ENCODE data around the gene CHRD.

Gene CHRD

DNA sequence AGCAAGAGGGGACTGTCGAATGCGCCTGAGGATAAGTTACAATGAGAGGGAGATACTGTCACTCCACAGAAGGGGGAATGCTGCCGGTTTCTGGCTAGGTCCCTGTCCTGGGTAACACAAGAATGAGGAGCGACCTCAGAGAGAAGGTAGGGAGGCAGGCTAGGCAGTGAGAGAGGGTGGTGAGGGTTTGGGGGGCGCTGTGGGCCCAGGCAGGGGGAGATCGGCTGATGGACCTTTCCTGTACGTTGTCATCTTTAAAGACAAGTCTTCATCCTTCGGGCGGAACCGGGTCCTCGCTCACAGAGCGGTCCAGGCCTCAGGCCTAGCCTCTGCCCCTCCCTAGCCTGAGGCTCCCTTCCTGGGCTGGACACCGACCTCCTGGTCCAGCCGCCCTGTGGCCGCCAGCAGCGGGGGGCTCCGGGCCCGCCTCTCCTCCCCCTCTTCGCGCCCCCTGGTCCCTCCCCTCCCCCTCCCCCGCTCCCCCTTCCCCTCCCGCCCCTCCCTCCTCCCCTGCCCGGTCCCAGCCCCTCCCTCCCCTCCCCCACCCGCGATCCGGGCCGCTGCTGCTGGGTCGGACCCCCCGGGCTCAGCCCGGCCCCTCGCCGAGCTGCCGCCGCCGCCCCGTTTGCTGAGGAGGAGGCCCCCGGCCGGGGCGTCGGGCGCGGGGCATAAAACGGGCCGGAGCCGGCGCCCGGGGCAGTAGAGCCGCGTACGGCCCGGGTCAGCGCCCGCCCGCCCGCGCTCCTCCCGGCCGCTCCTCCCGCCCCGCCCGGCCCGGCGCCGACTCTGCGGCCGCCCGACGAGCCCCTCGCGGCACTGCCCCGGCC is at the start of gene CHRD:
TSS of gene CHRD (plus strand) at position 697 of the 827 bp plus-strand sequence. CDS start 265 bp downstream, outside the sequence.
- Histone ChIP-seq H3K36me3 (ENCODE audit: control insufficient read depth, insufficient read depth, low read length) (no peaks in the 10 kb centered on the region), H3K9ac (ENCODE audit: low read length) (peak within 1 kb of the TSS; percentile 53), H3K27ac (ENCODE audit: low read depth, low read length) (peak within 1 kb of the TSS; percentile 63), H3K4me3 (ENCODE audit: low read length) (peak within 1 kb of the TSS; percentile 40), H3K27me3 (ENCODE audit: control insufficient read depth, insufficient read depth, low read length) (peaks cover 27% of the 10 kb centered on the region), H3K4me1 (ENCODE audit: control insufficient read depth, insufficient read depth, low read length) (peaks cover 7% of the 10 kb centered on the region)

DNA sequence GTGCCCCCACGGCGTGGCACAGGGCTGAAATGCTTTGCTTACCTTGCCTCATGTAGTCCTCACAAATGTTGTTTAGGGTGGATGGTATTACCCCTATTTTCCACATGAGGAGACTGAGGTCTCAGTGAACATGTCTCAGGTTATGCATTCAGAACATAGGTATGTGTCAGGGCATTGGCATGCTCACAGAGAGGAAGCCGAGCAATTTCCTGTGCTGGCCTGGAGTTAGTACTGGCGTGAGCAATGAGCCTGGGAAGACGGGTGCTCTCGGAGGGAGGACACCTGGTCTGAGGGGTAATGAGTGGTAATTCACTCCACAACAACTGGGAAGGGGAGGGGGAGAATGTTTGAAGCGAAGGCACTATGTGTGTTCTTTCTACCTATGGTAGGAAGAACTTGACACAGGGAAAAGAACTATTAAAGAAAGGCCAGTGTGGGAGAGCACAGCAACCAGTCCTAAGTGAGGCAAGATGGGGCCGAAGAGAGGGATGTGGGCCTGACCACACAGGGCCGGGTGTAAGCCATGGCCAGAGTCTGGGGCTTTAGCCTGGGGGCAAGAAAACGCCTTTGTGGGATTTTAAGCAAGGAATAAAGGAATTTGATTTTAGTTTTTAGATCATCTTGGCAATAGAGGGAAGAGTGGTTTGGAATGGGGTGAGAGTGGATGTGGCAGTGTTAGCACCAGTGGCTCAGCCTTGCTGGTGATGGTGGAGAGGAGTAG is 47.3 kb upstream of the CHRD start:
- Histone ChIP-seq H3K27ac (ENCODE audit: low read depth, low read length) (no peak overlapping the region), H3K4me3 (ENCODE audit: low read length) (no peak overlapping the region), H3K9ac (ENCODE audit: low read length) (no peak overlapping the region), H3K27me3 (ENCODE audit: control insufficient read depth, insufficient read depth, low read length) (no peaks in the 10 kb centered on the region), H3K4me1 (ENCODE audit: control insufficient read depth, insufficient read depth, low read length) (peaks cover 12% of the 10 kb centered on the region), H3K36me3 (ENCODE audit: control insufficient read depth, insufficient read depth, low read length) (peaks cover 54% of the 10 kb centered on the region)

DNA sequence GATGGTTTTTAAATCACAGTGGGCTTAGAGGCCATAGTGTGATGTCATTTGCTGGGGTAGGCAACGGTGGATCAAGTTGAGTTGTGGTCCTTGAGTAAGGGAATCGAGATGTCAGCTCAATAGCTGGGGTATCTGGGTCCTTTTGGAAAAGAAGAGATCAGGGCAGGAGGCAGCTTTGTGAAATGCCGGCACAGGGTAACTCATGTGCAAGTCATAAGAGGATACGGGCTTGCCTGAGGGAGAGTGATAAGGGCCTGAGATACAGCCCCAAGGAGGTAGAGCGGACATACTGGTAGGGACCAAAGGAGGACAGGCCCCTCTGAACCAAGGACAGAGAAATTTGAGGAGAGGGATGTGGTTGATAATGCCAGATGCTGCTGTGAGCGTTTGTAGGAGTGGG is 46.7 kb upstream of the CHRD start:
- Histone ChIP-seq H3K4me3 (ENCODE audit: low read length) (no peak overlapping the region), H3K27ac (ENCODE audit: low read depth, low read length) (no peak overlapping the region), H3K9ac (ENCODE audit: low read length) (no peak overlapping the region), H3K4me1 (ENCODE audit: control insufficient read depth, insufficient read depth, low read length) (peaks cover 19% of the 10 kb centered on the region), H3K36me3 (ENCODE audit: control insufficient read depth, insufficient read depth, low read length) (peaks cover 49% of the 10 kb centered on the region), H3K27me3 (ENCODE audit: control insufficient read depth, insufficient read depth, low read length) (no peaks in the 10 kb centered on the region)

DNA sequence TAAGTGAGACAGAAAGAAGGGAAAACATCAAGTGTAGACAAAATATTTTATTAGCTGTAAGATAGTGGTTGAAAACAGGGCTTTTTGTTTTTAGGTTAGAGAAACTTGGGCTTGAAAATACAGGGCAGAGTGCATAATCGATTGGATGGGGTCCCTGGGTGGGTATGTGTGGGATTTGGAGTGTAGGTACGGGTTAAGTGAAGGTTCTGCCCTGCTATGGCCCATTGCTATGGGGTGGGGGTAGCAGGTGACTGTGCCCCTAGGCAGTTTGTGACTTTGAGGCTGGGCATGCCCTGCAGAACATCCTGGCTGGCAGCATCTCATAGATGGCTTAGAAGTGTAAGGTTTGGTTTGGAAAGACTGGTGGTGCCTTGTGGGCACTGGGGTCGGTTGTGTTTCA is 46.2 kb upstream of the CHRD start:
- no peak overlapping the region for H3K4me3 ChIP-seq (ENCODE audit: low read length)
- peaks cover 22% of the 10 kb centered on the region for H3K4me1 ChIP-seq (ENCODE audit: control insufficient read depth, insufficient read depth, low read length)
- peaks cover 44% of the 10 kb centered on the region for H3K36me3 ChIP-seq (ENCODE audit: control insufficient read depth, insufficient read depth, low read length)
- no peaks in the 10 kb centered on the region for H3K27me3 ChIP-seq (ENCODE audit: control insufficient read depth, insufficient read depth, low read length)
- H3K9ac ChIP-seq (ENCODE audit: low read length): no peak overlapping the region
- no peak overlapping the region for H3K27ac ChIP-seq (ENCODE audit: low read depth, low read length)

DNA sequence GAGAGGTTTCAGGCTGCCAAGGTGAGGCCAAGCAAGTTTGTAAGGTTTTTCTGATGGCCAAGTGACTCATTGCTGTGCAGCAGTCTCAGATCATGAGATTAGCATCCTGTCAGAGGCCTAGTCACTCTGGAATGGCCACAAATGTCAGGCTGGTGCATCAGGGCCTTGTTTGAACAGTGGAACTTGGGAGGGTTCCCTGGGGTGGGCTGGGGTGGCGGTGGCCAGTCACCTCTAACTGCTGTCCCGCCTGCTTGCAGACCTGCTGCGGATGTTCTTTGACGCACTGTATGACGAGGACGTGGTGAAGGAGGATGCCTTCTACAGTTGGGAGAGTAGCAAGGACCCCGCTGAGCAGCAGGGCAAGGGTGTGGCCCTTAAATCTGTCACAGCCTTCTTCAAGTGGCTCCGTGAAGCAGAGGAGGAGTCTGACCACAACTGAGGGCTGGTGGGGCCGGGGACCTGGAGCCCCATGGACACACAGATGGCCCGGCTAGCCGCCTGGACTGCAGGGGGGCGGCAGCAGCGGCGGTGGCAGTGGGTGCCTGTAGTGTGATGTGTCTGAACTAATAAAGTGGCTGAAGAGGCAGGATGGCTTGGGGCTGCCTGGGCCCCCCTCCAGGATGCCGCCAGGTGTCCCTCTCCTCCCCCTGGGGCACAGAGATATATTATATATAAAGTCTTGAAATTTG is 45.2 kb upstream of the CHRD start:
- Histone ChIP-seq H3K27me3 (ENCODE audit: control insufficient read depth, insufficient read depth, low read length) (no peaks in the 10 kb centered on the region), H3K36me3 (ENCODE audit: control insufficient read depth, insufficient read depth, low read length) (peaks cover 39% of the 10 kb centered on the region), H3K4me3 (ENCODE audit: low read length) (no peak overlapping the region), H3K9ac (ENCODE audit: low read length) (no peak overlapping the region), H3K4me1 (ENCODE audit: control insufficient read depth, insufficient read depth, low read length) (peaks cover 27% of the 10 kb centered on the region), H3K27ac (ENCODE audit: low read depth, low read length) (peak overlapping the region; percentile 95)

DNA sequence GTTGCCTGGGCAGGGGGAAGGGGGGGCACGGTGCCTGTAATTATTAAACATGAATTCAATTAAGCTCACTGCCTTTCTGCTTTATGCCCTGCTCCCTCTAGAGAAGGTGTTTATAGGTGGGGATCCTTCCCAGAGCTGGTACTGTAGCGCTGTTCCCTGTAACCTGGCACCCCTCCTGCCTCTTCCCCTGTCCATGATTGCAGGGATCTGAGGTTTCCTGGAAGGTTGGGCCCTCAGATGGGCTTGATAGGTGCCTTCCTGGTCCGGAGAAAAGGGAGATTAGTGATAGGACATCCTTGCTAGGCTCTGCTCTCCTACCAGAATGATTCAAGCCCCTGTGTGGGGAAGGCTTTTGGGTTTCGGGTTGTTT is 44.6 kb upstream of the CHRD start:
- H3K4me1 ChIP-seq (ENCODE audit: control insufficient read depth, insufficient read depth, low read length): peaks cover 27% of the 10 kb centered on the region
- no peak overlapping the region for H3K9ac ChIP-seq (ENCODE audit: low read length)
- H3K27ac ChIP-seq (ENCODE audit: low read depth, low read length): peak overlapping the region; percentile 95
- H3K4me3 ChIP-seq (ENCODE audit: low read length): peak overlapping the region; percentile 84
- H3K36me3 ChIP-seq (ENCODE audit: control insufficient read depth, insufficient read depth, low read length): peaks cover 38% of the 10 kb centered on the region
- no peaks in the 10 kb centered on the region for H3K27me3 ChIP-seq (ENCODE audit: control insufficient read depth, insufficient read depth, low read length)

DNA sequence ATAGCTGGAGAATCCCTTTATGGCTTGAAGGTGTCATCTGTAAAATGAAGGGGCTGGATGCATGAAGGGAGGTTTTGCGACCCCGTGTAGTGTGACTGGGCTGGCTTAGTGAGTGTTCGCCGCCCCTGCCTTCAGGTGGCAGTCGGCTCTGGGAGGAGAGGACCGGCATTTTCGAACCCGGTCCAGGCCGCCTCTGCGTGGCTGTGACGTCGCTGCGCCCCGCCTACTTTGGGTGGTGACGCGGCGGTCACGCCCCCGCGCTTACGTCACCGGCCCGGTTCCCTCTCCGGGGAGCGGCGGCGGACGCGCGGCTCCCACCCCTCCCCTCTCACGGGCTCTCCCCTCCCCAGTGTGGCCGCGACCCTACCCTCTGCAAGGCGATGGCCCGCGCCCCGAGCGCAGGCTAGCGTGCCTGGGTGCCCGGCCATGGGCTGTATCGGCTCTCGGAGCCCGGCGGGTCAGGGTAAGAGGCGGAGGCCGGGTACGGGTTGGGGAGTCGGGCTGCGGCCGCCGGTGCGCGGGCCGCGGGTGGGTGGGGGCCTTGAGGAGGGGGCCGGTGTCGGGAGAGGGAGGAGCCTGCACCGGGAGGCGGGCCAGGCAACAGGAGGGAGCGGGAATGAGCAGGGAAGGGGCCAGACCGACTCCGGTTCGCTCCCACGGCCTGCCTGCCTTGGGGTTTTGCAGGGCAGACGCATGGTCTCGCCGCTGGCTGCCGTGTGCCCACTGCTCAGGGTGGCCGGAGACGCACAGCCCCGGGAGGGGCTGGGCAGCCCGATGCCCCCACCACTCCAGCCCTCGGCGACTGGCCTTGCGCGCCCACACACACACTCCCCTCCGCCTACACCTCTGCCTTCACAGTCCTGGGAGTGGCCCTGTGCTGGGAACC is 44.0 kb upstream of the CHRD start:
- Histone ChIP-seq H3K27ac (ENCODE audit: low read depth, low read length) (peak overlapping the region; percentile 95), H3K9ac (ENCODE audit: low read length) (peak overlapping the region; percentile 54), H3K27me3 (ENCODE audit: control insufficient read depth, insufficient read depth, low read length) (no peaks in the 10 kb centered on the region), H3K4me1 (ENCODE audit: control insufficient read depth, insufficient read depth, low read length) (peaks cover 27% of the 10 kb centered on the region), H3K4me3 (ENCODE audit: low read length) (peak overlapping the region; percentile 84), H3K36me3 (ENCODE audit: control insufficient read depth, insufficient read depth, low read length) (peaks cover 36% of the 10 kb centered on the region)

DNA sequence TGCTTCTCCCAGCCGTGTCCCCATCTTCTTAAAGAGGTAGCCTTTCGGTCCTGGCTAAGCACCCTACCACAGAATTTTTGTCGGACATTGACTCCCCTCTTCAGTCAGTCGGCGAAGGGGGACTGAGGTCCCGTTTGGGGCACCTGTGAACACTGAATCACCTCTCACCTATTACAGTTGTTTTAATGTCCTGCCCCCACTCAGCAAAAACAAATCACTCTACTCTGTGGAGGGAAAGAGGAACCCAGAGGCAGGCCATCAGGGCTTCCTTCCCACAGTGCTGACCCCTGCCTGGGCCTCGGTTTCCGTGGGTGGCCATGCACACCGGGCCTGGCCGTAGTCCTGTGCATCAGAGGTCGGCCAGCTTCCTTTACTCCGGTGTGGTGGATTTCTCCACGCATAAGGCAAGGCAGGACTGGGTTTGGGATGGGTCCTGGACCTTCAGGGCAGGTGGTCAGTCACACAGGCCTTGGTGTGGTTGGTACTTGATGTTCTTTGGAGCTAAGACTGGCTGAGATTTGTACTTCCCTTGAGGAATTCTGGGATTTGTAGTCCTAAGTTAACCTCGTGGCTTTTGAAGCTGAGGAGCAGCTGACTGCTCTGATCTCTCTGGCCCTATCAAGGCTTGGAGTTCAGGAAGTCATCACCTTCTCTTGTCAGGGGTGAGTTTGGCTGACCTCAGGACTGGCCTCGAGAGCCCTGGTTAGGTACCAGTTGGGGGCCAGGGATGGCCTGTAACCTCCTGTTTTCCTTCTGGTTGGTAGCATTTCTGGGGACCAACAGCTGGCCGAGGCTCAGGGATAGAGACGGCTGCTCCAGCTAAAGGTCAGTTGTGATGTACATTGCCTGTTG is 43.1 kb upstream of the CHRD start:
- Histone ChIP-seq H3K27ac (ENCODE audit: low read depth, low read length) (peak overlapping the region; percentile 95), H3K4me1 (ENCODE audit: control insufficient read depth, insufficient read depth, low read length) (peaks cover 27% of the 10 kb centered on the region), H3K36me3 (ENCODE audit: control insufficient read depth, insufficient read depth, low read length) (peaks cover 30% of the 10 kb centered on the region), H3K27me3 (ENCODE audit: control insufficient read depth, insufficient read depth, low read length) (no peaks in the 10 kb centered on the region), H3K4me3 (ENCODE audit: low read length) (peak overlapping the region; percentile 84), H3K9ac (ENCODE audit: low read length) (peak overlapping the region; percentile 54)

DNA sequence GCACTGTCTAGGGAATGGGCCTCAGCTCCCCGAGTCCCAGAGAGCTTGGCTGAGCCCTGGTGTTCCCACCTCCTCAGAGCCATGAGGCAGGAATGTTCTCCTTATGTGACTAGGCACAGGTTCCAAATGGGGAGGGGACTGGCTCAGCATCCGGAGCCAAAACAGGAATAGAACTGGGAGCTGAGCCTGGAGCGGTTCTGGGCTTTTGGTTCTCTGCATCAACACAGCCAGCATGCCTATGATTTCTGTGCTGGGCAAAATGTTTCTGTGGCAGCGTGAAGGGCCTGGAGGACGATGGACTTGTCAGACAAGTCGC is 42.5 kb upstream of the CHRD start, which contains the start of gene FAM131A:
TSS of gene FAM131A (plus strand) at position 202 of the 316 bp plus-strand sequence. CDS start at position 233, 31 bp downstream.
- peak within 1 kb of the TSS; percentile 54 for H3K9ac ChIP-seq (ENCODE audit: low read length)
- H3K36me3 ChIP-seq (ENCODE audit: control insufficient read depth, insufficient read depth, low read length): peaks cover 27% of the 10 kb centered on the region
- H3K27me3 ChIP-seq (ENCODE audit: control insufficient read depth, insufficient read depth, low read length): no peaks in the 10 kb centered on the region
- H3K4me1 ChIP-seq (ENCODE audit: control insufficient read depth, insufficient read depth, low read length): peaks cover 27% of the 10 kb centered on the region
- H3K27ac ChIP-seq (ENCODE audit: low read depth, low read length): peak within 1 kb of the TSS; percentile 95
- peak within 1 kb of the TSS; percentile 84 for H3K4me3 ChIP-seq (ENCODE audit: low read length)

DNA sequence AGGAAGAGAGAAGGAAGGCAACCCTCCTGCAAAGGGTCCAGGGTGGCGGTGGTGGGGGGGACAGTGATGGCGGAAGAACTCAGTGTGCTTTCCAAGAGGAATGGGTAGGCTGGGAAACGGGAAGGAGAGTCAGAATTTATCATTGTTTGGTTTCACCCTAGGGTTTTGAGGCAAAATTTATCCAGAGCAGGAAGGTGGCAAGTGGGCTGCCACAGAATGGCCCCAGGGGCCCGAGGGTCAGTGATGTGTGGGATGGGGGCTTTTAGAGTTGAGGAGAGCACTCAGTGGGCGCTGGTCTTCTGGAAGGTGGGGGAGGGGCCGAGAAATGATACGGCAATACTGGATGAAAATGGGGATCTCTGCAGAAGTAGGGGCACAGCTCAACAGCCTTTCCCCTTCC is 41.9 kb upstream of the CHRD start:
- Histone ChIP-seq H3K36me3 (ENCODE audit: control insufficient read depth, insufficient read depth, low read length) (peaks cover 27% of the 10 kb centered on the region), H3K9ac (ENCODE audit: low read length) (no peak overlapping the region), H3K27me3 (ENCODE audit: control insufficient read depth, insufficient read depth, low read length) (no peaks in the 10 kb centered on the region), H3K27ac (ENCODE audit: low read depth, low read length) (peak overlapping the region; percentile 95), H3K4me1 (ENCODE audit: control insufficient read depth, insufficient read depth, low read length) (peaks cover 27% of the 10 kb centered on the region), H3K4me3 (ENCODE audit: low read length) (peak overlapping the region; percentile 64)

DNA sequence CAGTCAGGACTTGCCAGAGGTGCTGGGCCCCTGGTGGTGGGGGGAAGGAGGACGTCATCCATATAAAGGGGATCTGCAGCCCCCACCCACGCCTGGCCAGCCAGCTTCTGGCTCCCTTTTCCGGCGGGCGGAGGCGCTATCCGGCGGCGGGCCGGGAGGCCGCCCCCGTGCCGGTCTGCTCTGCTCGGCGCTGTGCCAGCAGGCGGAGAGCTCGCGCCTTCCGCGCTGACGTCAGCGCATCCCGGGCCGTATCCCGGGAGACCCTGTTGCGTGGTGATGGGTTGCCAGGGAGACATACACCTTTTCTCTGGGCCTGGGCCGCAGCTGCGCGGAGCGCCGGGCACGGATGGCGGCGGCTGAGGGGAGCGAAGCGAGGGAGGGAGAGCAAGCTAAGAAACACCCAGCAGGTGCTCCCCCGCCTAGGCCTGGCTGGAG is 41.3 kb upstream of the CHRD start:
- Histone ChIP-seq H3K36me3 (ENCODE audit: control insufficient read depth, insufficient read depth, low read length) (peaks cover 28% of the 10 kb centered on the region), H3K9ac (ENCODE audit: low read length) (peak overlapping the region; percentile 38), H3K27ac (ENCODE audit: low read depth, low read length) (peak overlapping the region; percentile 95), H3K4me3 (ENCODE audit: low read length) (peak overlapping the region; percentile 64), H3K4me1 (ENCODE audit: control insufficient read depth, insufficient read depth, low read length) (peaks cover 27% of the 10 kb centered on the region), H3K27me3 (ENCODE audit: control insufficient read depth, insufficient read depth, low read length) (no peaks in the 10 kb centered on the region)

Data from rectal smooth muscle tissue (tissue), 1 donor.